Measurements from ENCODE around the gene SERPINB5.

SERPINB5 gene

DNA sequence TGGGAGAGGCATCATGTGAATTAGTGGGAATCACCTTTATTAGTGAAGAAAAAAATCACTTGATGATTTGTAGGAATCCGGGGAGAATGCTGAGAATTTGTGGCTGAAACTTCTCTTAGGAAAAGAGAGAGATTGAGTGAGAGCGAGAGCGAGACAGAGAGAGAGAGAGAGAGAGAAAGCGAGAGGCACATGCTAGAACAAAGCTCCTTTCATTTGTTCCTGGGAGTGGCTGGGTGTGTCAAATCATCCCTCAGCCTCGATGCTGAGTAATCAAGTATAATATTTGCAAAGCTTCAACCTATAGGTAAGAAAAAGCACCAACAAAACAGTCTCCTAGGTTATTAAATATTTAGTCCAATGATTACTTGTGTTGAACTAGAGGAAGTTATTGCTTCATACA lies 4.4 kb upstream of the SERPINB5 start:
- DNase-seq = no peak

- no peak for DNase-seq
Measured at GRCh38 chr18:63477200-63477599, 442 bp downstream of the SERPINB5 start.

DNA sequence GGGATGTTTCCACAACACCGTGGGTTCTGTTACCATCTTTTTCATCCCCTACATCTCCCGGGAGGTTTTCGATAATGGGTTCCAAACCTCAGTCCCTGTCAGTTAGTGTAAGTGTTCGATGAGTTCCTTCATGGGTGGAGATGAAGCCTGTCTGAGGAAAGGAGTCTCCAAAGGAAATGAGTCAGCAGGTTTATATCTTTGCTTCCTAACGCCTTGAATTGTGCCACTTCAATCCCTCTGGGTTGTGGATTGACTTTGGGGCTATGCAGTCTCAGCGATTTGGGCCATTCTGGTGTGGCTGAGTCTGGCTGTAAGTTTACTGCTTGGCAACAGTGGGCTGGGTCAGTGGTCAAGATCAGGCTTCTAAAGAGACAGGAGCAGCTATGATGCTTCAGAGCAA lies 1.2 kb downstream of the SERPINB5 start:
- no peak for DNase-seq

DNA sequence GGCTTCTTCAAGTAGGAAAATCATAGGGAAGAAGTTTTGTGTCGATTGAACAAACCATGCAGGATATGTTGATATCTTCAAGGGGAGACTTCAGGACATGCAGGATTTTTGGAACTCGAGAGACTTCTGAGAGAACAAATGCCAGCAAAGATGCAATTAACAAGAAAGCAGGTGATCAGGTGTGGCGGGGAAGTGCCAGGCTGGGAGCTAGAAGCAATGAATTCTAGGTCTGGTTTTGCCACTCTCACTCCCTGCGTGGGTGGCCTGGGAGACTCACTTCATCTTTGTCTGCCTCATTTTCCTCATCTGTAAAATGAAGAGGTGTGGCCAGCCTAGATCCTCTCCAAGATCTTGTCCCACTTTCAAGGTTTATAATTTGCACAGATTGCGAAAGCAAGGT lies 3.1 kb downstream of the SERPINB5 start:
- DNase-seq = no peak

- no peak for DNase-seq
Measured at GRCh38 chr18:63480476-63480875, 3.7 kb downstream of the SERPINB5 start.

DNA sequence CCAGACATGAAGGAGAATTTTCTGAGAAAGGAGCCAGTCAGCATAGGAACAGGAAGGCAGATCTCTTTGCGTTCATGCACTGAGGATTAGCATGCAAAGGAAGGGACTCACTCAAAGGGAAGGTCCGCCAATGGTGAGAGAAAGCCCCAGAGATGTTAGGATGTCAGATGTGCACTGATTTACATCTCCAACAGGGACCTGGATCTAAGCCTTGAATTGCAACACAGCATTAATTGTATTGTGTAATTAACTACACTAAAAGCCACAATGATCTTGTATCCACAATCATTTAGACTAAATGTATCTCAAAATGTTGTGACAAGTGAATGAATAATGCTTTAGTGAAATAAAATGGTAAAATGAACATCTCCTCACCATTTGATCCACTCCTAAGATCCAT lies 4.2 kb downstream of the SERPINB5 start:
- no peak for DNase-seq

- DNase-seq = no peak
Measured at GRCh38 chr18:63487676-63488075, 10.9 kb downstream of the SERPINB5 start.

DNA sequence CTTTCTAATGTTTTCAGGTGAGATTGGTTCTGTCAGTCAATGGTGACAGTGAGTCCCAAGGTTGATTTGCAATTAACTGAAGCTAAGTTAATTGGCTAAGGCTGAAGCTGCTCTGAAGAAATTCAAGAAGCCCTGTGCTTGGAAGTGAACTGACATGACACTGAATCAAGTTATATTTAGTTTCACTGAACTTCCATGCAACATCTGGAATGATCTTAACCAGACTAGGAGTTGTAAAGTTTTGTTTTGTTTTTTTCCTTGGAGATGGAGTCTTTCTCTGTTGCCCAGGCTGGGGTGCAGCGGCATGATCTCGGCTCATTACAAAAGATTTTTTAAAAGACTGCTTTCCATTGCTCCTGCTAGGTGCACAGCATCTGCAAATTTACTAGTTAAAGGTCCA lies 11.4 kb downstream of the SERPINB5 start:
- DNase-seq = no peak

- DNase-seq = no peak
Measured at GRCh38 chr18:63492851-63493250, 16.1 kb downstream of the SERPINB5 start.

DNA sequence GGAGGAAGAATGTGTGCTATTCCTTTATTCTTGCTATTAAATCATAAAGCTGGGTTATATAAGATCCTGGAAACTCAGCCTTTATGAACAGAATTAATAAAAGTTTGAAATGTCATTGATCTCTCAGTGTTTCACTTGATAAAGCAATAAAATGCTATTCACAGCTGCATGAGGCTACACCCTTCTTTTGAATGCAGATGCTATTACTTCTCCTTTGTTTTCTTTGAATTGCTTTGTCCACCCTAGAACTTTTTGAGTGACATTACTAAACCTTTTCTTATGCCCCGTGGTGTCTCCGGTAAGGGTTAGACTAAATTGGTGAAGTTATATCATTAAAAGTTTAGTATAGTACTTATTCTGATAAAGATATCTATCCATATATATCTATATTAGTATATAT lies 18.9 kb downstream of the SERPINB5 start:
- DNase-seq = no peak

DNA sequence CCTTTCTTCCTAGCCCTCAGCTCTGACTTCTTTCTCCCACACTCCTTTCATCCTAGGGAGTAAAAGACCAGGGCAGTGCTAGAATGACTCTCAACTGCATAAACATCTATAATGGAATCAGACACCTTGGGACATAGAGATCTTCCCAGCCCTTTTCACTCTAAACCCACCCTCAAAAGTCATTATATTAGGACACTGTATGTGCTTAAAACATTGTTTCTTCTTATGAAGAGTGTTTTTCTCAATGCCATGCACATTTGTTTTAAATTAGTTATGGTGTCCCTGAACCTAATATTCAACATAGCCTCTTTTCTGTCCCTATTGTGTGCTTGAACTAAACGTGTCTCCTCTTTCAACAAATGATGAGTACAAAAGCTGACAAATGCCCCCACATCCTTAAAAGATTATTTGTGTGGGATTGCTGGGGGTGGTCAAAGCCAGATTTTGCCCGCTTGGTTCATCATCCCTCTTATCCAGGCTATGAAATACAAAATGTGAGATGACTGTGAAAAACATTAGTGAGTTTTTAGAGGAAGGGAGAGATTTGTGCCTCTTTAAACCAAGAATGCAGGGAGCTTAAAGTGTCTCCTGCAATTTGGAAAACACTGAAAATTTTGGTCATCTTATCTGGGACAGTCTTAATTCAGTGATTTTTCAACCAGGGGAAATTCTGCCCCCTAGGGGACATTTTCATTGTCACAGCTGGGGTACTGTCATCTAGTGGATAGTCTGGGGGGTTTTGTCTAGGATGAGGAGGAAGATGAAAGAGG lies 29.0 kb downstream of the SERPINB5 start:
- no peak for DNase-seq

DNA sequence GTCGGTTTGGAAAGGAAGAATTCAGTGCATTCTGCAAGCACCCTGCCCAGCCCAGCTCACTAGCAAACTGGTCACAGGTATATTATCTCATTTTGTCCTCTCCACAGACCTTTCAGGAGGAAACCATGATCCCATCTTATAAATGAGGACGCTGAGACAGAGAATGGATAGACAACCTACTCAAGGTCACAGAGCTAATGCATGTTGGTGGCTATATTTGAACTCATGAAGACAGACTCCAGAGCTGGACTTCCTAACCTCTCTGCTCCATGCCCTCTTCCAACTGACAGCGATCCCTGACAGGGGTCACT lies 29.5 kb downstream of the SERPINB5 start:
- no peak for DNase-seq

GRCh38 chr18:63508596-63508995 lies 31.8 kb downstream of the SERPINB5 start:
- DNase-seq = no peak

DNA sequence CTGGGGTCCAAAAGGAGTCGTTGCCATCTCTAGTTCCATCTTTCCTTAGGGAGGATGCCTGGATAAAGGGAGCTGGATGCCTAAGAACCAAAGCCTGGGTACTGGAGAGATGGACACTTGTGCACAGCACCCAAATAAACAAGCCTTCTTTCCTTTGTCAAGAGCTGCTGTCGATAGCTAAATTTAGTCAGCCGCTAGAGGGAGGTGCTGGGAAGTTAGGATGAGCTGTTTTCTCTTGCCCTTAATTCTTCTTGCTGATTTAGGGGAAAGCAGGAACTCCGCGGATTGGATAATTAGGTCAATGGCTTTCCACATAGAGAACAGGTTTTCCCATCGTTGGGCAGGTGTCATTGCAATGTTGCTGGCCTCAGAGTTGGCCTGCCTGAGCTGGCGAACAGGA lies 34.5 kb downstream of the SERPINB5 start:
- DNase-seq = no peak

DNA sequence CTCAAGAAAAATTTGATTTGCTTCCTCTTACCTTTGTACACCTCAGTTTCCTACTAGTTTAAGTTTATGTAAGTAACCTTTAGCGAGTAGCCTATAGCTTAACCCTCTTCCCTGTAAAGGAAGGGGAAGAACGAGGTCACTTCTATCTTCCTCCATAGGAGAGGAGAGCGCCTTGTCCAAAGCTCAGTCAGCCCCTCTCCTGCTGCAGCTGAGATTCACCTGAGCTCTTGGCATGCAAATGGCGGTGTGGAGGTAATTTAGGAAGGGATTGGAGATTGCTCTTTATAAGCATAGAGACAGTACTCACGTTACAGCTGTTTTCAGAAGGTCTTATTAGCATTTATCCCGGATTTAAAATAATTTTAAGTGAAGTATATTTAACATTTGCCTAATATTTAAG lies 37.6 kb downstream of the SERPINB5 start:
- DNase-seq = no peak

- DNase-seq = no peak
Measured at GRCh38 chr18:63514888-63515678, 38.3 kb downstream of the SERPINB5 start.

- no peak for DNase-seq
Measured at GRCh38 chr18:63515801-63516200, 39.0 kb downstream of the SERPINB5 start.

- peak; percentile 15 to 27 for DNase-seq
Measured at GRCh38 chr18:63518178-63519012, 41.6 kb downstream of the SERPINB5 start.

GRCh38 chr18:63520053-63520685 lies 43.4 kb downstream of the SERPINB5 start:
- no peak for DNase-seq

DNA sequence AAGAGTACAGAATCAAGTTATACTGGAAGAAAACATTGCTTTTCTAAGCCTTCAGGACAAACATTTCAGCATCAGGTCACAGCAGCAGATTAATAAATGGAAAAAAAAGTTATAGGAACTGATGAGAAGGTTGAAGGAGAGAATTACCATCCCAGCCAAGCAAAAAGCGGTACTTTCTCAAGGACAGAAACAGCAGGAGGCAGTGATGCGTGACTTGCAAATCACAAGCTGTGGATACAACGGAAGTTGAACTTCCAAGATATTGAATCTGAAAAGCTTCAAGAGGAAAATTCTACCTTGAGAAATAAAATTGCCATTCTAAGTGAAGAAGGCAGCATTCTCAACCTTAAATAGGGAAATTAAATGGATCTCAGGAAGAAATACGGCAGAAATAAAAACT lies 46.9 kb downstream of the SERPINB5 start:
- no peak for DNase-seq

GRCh38 chr18:63527251-63527650 lies 50.5 kb downstream of the SERPINB5 start:
- DNase-seq = no peak

- no peak for DNase-seq
Measured at GRCh38 chr18:63528863-63529492, 52.2 kb downstream of the SERPINB5 start.

DNA sequence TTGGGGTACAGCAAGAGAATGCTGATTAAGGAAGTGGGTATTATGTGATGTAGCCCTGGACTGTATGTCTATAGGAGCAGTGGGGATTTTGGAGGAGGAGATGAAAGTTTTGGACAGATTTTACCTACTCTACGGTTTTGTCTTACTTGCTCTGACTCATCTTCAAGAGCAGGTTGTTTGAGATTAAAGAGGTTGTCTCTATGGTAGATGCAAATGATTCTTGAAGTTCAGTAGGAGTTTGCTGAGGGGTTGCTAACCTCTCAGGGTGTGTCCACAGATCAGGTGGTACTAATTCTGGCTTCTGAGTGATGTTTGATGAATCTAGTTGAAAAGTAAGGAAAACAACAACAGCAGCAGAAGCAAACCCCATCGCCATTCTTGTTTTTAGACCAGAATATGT lies 55.7 kb downstream of the SERPINB5 start:
- no peak for DNase-seq
